GM19467 (cell line): ENCODE measurements around the gene TIGD3.

Experiments
- ATAC-seq: cut with Tn5 transposase; IDR thresholded peaks from one replicate; pipeline ENCODE4 v1.9.1; 2021; ENCODE audit warnings: mild to moderate bottlenecking, moderate library complexity; ENCODE audit not compliant: unreplicated experiment

TIGD3 gene

GRCh38 chr11:65363770-65364169 lies 9.2 kb downstream of the TIGD3 start:
- no peak for ATAC-seq

DNA sequence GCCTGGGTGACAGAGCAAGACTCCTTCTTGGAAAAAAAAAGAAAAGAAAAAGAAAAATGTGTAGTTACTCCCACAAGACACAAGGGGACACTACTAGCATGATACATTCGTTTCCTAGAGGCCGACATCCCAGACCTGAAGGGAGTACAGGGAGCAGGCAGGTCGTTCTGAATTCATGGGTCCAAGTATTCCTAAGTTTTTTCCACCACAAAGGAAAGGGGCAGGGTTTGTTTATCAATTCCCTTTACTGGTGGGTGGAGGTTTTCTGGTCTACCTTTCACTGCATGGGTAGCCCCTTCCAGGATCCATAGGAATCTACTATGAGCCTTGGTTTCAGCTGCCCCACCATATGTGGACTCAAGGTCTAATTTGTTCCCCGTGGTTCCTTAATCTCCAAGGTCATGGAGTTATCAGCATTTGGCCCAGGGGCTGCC lies 11.8 kb downstream of the TIGD3 start:
- no peak for ATAC-seq

DNA sequence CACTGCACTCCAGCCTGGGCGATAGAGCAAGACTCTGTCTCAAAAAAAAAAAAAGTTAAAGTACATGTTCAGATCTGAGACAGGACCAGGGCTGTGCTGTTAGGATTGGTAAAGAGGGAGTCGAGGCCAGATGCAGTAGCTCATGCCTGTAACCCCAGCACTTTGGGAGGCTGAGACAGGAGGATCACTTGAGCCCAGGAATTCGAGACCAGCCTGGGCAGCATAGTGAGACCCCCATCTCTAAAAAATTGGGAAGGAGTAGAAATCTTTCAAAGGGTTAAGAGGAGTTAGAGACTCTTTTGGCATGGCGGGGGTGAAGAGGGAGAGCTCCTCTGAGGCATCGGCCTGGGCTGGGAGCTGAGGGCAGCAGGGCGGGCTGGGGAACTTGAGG lies 16.1 kb downstream of the TIGD3 start:
- no peak for ATAC-seq

DNA sequence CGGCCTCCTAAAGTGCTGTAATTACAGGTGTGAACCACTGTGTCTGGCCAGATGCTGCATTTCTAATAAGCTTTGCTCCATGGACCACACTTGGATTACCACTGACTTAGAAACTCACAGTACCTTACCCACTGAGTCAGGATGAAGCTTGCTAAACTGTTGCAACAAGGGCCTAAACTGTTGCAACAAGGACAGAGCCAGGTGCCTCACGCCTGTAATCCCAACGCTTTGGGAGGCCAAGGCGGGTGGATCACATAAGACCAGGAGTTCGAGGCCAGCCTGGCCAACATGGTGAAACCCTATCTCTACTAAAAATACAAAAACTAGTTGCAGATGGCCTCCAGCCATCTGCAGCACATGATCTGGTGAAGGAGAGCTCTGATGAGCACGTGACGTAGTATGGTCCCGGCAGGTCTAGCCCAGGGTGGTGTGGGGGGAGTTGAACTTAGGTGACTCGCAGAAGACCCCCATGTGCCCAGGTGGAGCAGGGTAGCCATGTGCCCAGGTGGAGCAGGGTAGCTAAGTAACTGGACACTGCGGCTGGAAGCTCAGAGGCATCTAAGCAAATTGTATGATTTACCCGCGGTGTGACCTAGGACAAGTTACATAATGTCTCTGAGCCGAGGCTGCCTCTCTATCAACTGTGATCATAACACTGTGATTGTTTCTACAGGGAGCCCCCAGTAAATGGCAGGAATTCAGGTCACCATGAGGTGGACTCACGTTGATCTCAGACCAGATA lies 19.5 kb downstream of the TIGD3 start:
- no peak for ATAC-seq

- ATAC-seq, result no peak
Measured at GRCh38 chr11:65375012-65375411, 20.5 kb downstream of the TIGD3 start.

- ATAC-seq, result no peak
Measured at GRCh38 chr11:65376138-65376713, 21.7 kb downstream of the TIGD3 start.

DNA sequence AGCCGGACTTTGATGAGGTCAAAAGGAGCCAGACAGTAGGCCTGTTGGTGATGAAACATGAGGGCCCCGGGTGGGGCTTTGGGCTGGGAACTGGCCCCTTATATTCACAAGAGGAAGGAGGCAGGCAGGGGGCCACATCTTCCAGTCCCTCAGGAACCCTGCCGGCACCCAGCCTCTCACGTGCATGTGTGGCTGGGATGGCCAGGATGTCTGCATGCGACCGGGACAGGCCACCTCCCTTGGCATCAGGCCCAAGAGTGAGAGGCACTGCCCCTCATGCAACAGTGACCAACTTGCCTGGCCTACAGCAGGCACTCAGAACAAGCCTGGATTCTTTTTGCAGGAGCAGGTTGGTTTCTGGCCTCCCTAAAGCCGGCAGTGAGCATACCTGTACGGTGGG lies 22.5 kb downstream of the TIGD3 start:
- no peak for ATAC-seq

GRCh38 chr11:65377777-65378176 lies 23.2 kb downstream of the TIGD3 start:
- no peak for ATAC-seq

GRCh38 chr11:65378208-65378927 lies 23.8 kb downstream of the TIGD3 start:
- no peak for ATAC-seq

DNA sequence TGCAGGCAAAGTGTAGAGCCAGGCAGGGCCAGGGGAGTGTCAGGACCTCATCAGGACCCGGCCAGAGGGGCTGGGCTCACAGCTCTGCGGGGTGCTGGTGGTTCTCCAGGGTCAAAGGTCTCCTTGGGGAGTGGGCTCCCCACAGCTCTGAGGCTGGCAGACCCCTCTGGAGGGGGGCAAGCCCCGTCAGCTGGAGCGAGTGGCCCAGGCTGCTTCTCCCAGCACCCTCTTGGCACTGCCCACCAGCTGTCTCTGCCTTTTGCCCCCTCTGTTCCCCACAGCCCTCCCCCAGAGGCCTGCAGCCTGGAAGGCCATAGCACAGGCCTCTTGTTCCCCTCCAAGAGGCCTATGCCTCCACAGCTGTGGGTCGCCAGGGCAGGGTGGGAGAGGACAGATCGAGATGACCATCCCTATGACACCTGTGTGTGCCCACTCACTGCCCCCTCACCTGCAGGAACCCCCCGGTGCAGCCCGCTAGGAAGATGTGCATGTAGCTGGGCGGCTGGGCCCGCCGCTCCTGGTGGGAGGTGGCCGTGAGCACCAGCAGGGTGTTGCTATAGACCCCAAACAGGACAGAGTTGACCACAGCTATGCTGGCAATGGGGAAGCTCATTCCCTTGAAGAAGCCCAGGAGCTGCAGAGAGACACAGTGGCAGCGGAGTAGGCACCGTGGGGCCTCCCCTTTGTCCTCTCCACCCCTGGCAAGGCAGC lies 24.5 kb downstream of the TIGD3 start:
- ATAC-seq, result no peak

- no peak for ATAC-seq
Measured at GRCh38 chr11:65379698-65380459, 25.3 kb downstream of the TIGD3 start.

DNA sequence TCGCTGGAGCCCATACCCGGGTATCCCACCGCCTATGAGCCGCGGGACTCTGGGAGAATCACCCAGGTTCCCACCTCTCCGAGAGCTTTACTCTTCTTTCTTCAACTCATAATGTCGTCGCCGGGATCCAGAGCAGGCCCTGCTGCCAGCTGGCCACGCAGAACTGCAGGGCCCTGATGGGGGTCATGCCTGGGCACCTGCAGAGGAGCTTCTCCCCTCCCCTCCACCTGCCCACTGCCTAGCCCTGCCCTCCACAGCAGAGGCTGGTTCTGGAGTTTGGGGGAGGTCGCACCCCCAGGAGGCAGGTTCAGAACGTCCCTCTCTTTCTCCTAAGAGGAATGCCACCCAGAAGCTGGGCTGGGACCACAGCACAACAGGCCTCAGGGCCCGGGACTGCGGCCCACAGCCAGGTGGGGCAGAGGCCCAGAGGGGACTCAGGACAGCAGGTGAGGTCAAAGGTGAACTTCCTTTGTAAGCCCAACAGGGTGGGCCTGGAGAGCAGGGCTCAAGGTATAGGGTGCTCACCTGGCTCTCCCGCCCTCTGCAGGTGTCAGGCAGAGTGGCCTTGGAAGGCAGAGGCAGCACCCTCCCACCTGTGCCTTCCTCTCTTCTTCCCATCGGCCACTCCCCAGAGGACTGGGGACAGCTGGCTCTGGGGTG lies 26.0 kb downstream of the TIGD3 start:
- ATAC-seq, result no peak

DNA sequence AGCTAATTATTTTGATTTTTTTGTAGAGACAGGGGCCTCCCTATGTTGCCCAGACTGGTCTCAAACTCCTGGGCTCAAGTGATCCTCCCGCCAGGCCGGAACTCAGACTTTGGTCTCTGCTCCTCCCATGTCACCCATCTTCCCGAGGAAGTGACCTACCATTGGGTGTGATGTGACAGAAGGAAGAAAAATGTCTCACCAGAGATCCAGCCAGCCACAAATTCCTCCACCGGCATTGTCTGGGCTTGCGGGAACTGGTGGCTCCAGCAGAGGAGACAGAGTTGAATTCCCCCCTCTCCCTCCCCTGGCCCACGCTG lies 27.1 kb downstream of the TIGD3 start:
- peak; percentile 4 for ATAC-seq

DNA sequence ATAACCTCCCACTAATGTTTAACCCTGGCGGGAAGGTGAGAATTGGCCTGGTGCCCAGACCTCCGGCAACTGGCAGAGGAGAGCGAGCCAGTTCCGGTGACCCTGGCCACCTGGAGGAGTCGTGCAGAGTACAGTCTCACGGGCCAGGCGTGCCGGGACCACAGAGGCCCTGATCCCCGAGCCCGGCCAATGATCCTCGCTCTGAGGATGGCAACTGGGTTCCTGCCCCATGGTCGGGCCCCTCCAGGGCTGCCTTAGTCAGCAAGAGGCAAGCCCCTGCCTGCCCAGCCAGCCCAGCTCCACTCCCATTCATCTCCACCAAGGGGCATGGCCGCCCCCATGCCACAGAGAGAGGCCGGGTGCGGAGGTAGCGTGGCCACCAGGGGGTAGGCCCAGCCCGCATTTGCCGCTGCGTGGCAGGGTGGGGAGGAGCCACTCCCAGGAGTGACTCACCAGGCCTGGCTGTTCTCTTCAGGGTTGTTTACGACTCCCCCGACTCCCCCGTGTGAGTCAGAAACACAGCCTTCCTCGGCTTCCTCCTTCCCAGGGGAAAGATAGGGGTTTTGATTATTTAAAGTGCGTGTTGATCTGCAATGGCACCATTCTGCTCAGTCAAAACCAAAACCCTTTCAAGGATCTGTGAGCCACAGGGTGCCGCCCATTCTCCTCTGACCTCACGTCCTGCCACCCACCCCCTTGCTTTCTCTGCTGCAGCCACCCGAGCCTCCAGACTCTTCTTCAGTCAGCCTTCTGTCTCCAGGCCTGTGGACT lies 27.7 kb downstream of the TIGD3 start, which contains the start of gene SLC25A45:
Gene SLC25A45, minus strand, starts transcription at position 614 of the 771 bp plus-strand sequence. CDS start 695 bp downstream, outside the sequence.
- ATAC-seq, result peak; percentile 50

DNA sequence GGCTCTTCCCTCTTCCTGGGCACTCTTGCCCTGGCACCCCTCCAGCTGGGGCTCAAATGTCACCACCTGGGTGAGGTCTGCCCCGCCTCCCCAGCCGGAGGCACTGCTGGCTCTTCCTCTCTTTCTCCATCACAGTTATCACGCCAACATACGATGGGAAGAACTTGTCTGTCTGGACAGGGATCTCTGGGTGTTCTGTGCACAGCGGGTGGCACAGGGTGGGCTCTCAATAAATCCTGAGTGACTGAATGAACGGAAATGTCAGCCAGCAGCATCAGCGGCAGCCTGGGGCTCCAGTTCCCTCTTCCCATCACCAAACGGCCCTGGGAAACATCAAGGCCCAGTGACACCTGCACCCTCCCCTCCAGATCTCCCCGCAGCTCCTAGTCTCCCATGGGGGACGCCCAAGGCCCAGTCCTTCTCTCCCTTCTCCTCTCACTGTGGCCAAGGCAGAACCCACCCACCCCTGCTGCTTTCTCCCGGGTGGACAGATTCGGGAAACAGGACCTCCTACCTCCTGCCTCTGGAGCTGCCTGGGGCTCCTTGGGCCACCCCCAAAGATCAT lies 28.3 kb downstream of the TIGD3 start:
- no peak for ATAC-seq

DNA sequence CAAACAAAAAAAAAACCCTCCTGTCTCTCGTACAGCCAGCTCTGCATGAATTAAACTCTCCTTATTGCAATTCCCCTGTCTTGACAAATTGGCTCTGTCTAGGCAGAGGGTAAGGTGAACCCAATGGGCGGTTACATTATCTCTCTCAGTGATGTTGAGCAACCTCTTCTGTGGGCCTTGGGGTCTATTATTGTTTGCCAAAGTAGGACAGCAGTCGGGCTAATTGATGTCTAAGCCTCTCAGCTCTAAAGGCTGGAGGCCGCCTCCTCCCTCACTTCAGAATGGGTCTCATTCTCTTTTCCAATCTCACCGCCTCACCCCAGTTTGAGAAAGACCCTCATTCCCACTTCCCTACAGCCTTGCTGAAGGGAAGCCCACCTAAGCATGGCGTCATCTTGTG lies 29.2 kb downstream of the TIGD3 start:
- ATAC-seq, result no peak

- ATAC-seq, result no peak
Measured at GRCh38 chr11:65384301-65384889, 29.8 kb downstream of the TIGD3 start.

GRCh38 chr11:65386307-65387140 lies 32.0 kb downstream of the TIGD3 start, which contains the start of gene FRMD8:
TSS of gene FRMD8 (plus strand) at chr11:65386637. CDS start at chr11:65387037, 400 bp downstream.
- peak; percentile 33 for ATAC-seq
